GM12892 (cell line): ENCODE data around the gene MAEL.

Experiments
- POLR2A ChIP-seq: IDR thresholded peaks from 2 replicates; pipeline ENCODE4 v1.6.1; 2011; ENCODE audit warnings: low read depth, low read length, control low read depth
- POLR2AphosphoS5 ChIP-seq: IDR thresholded peaks from 2 replicates; pipeline ENCODE4 v1.6.1; 2011; ENCODE audit warnings: low read depth, low read length, control low read depth

GRCh38 chr1:166978821-166979220, 10.3 kb upstream of the MAEL start:
- no peak for TF ChIP-seq POLR2A
- TF ChIP-seq POLR2AphosphoS5 = no peak
